SU-DHL-6 (cell line): ENCODE results near the gene GLYATL2.

Experiments used
- H2AFZ ChIP-seq: fragments of 200-600 bp; sonication (generic); 2 replicates; pipeline ENCODE4 v1.6.1; 2014; ENCODE audit warnings: low read depth, mild to moderate bottlenecking, moderate library complexity, mixed read lengths, antibody characterized with exemption, low read length; ENCODE audit not compliant: severe bottlenecking
- H3F3A ChIP-seq: fragments of 200-600 bp; shearing (Covaris generic); 2 replicates; pipeline ENCODE4 v1.6.0; 2016; ENCODE audit warnings: antibody characterized with exemption, mild to moderate bottlenecking; ENCODE audit not compliant: insufficient read depth
- H3K27ac ChIP-seq: fragments of 200-600 bp; sonication (generic); 2 replicates; pipeline ENCODE4 v1.5.1; 2016; ENCODE audit warnings: low read depth, mild to moderate bottlenecking, low read length, moderate library complexity, mixed read lengths
- H3K27me3 ChIP-seq: fragments of 200-600 bp; sonication (generic), shearing (Covaris generic); 2 replicates; pipeline ENCODE4 v1.6.0; 2014; ENCODE audit warnings: mild to moderate bottlenecking, low read length
- H3K36me3 ChIP-seq: fragments of 200-600 bp; sonication (generic); 2 replicates; pipeline ENCODE4 v1.6.1; 2014; ENCODE audit warnings: mild to moderate bottlenecking, low read length, mixed read lengths
- H3K4me2 ChIP-seq: fragments of 300-600, 200-600 bp; shearing (Covaris generic), sonication (generic); 2 replicates; pipeline ENCODE4 v1.6.0; 2014; ENCODE audit warnings: low read length, low read depth, mild to moderate bottlenecking; ENCODE audit not compliant: poor library complexity, severe bottlenecking
- H3K4me3 ChIP-seq: fragments of 200-600 bp; sonication (generic); 2 replicates; pipeline ENCODE4 v1.5.1; 2014; ENCODE audit warnings: antibody characterized with exemption, low read length, mild to moderate bottlenecking, mixed read lengths; ENCODE audit not compliant: insufficient read depth, poor library complexity, severe bottlenecking
- H3K79me2 ChIP-seq: fragments of 200-600 bp; sonication (generic); 2 replicates; pipeline ENCODE4 v1.6.1; 2014; ENCODE audit warnings: mild to moderate bottlenecking, low read length, moderate library complexity; ENCODE audit not compliant: insufficient read depth
- H3K9ac ChIP-seq: fragments of 200-600 bp; sonication (generic); 2 replicates; pipeline ENCODE4 v1.7.0; 2014; ENCODE audit warnings: mild to moderate bottlenecking, low read length
- H3K9me2 ChIP-seq: fragments of 200-600 bp; sonication (generic); replicated peaks from 2 replicates; pipeline ENCODE4 v1.6.1; 2014; ENCODE audit warnings: low read length; ENCODE audit not compliant: insufficient read depth
- H3K9me3 ChIP-seq: fragments of 200-600 bp; sonication (generic); 2 replicates; pipeline ENCODE4 v1.6.1; 2014; ENCODE audit warnings: low read length, mixed read lengths; ENCODE audit not compliant: insufficient read depth
- H4K20me1 ChIP-seq: fragments of 200-600 bp; sonication (generic); 2 replicates; pipeline ENCODE4 v1.6.1; 2014; ENCODE audit warnings: low read depth, mild to moderate bottlenecking, antibody characterized with exemption, low read length, moderate library complexity, mixed read lengths
- CTCF ChIP-seq: fragments of 200-600 bp; sonication (generic); IDR thresholded peaks from one replicate; pipeline ENCODE4 v1.5.1; 2017; ENCODE audit warnings: antibody characterized with exemption, mild to moderate bottlenecking, low read length, moderate library complexity; ENCODE audit not compliant: insufficient read depth, poor library complexity, severe bottlenecking
- EZH2phosphoT487 ChIP-seq: fragments of 200-600 bp; sonication (generic), shearing (Covaris generic); conservative IDR thresholded peaks from 2 replicates; pipeline ENCODE4 v1.6.1; 2018; ENCODE audit warnings: mild to moderate bottlenecking, antibody characterized with exemption, low read length, moderate library complexity, mixed read lengths

The GLYATL2 gene

GRCh38 chr11:58837707-58838388 lies 6.7 kb downstream of the GLYATL2 start:
- H3K27me3 ChIP-seq: no peaks in the 10 kb centered on the region; the same call in 1 of the 2 replicates

GRCh38 chr11:58832056-58832645 lies 12.4 kb downstream of the GLYATL2 start:
- H3K79me2 ChIP-seq: no peaks in the 10 kb centered on the region
- H3K4me3 ChIP-seq: no peak overlapping the region
- no peak overlapping the region for H3K27ac ChIP-seq
- H4K20me1 ChIP-seq: no peaks in the 10 kb centered on the region
- H3K9me2 ChIP-seq: no peaks in the 10 kb centered on the region
- H3K9me3 ChIP-seq: no peaks in the 10 kb centered on the region
- H2AFZ ChIP-seq: no peak overlapping the region
- no peak for TF ChIP-seq CTCF
- no peak for TF ChIP-seq EZH2phosphoT487
- no peak overlapping the region for H3K4me2 ChIP-seq
- no peaks in the 10 kb centered on the region for H3F3A ChIP-seq
- H3K36me3 ChIP-seq: no peaks in the 10 kb centered on the region
- no peaks in the 10 kb centered on the region for H3K27me3 ChIP-seq
- no peak overlapping the region for H3K9ac ChIP-seq

More at GRCh38 chr11:58837707-58838388, 6.7 kb downstream of the GLYATL2 start:
- Histone ChIP-seq H3K9me3 (no peaks in the 10 kb centered on the region), H3K4me2 (no peak overlapping the region), H3K27ac (no peak overlapping the region), H3K9me2 (no peaks in the 10 kb centered on the region), H3F3A (no peaks in the 10 kb centered on the region), H2AFZ (no peak overlapping the region), H4K20me1 (no peaks in the 10 kb centered on the region), H3K36me3 (no peaks in the 10 kb centered on the region), H3K9ac (no peak overlapping the region), H3K4me3 (no peak overlapping the region), H3K79me2 (no peaks in the 10 kb centered on the region)
- TF ChIP-seq CTCF: no peak
- TF ChIP-seq EZH2phosphoT487: no peak

- no peaks in the 10 kb centered on the region for H3K79me2 ChIP-seq
Measured at GRCh38 chr11:58830673-58831301, 13.7 kb downstream of the GLYATL2 start.

More at GRCh38 chr11:58830673-58831301, 13.7 kb downstream of the GLYATL2 start:
- no peaks in the 10 kb centered on the region for H3K9me3 ChIP-seq
- H3K36me3 ChIP-seq: no peaks in the 10 kb centered on the region
- no peak overlapping the region for H3K9ac ChIP-seq
- H3K4me3 ChIP-seq: no peak overlapping the region
- no peak overlapping the region for H3K27ac ChIP-seq
- no peaks in the 10 kb centered on the region for H3K27me3 ChIP-seq
- H3F3A ChIP-seq: no peaks in the 10 kb centered on the region
- no peak overlapping the region for H3K4me2 ChIP-seq
- H4K20me1 ChIP-seq: no peaks in the 10 kb centered on the region
- TF ChIP-seq EZH2phosphoT487 (no peak), CTCF (no peak)
- H3K9me2 ChIP-seq: no peaks in the 10 kb centered on the region
- no peak overlapping the region for H2AFZ ChIP-seq
